Tibial nerve (tissue), 4 donors: ENCODE results near the gene SKAP2. TPM values are rescaled to one million over a fixed set of nuclear protein-coding genes. Genes with fewer than 3 reads are reported as not detected.

Experiments
- DNase-seq, 2 donors: peaks; one replicate each; pipeline ENCODE4 v3.0.0-alpha.2; 2019; ENCODE audit warnings: low spot score in 2 of 2
- H3K27ac ChIP-seq, 4 donors: fragments of 200-600 bp; sonication (generic) in 3 of 4; one replicate each; pipeline ENCODE4 v1.5.1; 2017 to 2019; ENCODE audit warnings: mild to moderate bottlenecking in 1 of 4
- H3K27me3 ChIP-seq, 2 donors: fragments of 200-600 bp; sonication (generic) in 1 of 2; one replicate each; pipeline versions ENCODE4 v1.5.1 to v1.6.0; 2017 to 2019
- H3K36me3 ChIP-seq, 3 donors: fragments of 200-600 bp; sonication (generic); one replicate each; pipeline ENCODE4 v1.5.1; 2018 to 2019
- H3K4me1 ChIP-seq, 4 donors: fragments of 200-600 bp; sonication (generic) in 3 of 4; one replicate each; pipeline ENCODE4 v1.5.1; 2017 to 2019
- H3K4me3 ChIP-seq, 4 donors: fragments of 200-600 bp; sonication (generic) in 3 of 4; one replicate each; pipeline ENCODE4 v1.5.1; 2017 to 2019; ENCODE audit warnings: mild to moderate bottlenecking in 1 of 4, moderate library complexity in 1 of 4
- H3K9me3 ChIP-seq, 4 donors: fragments of 200-600 bp; sonication (generic) in 3 of 4; one replicate each; pipeline ENCODE4 v1.5.1; 2017 to 2019
- EP300 ChIP-seq, 2 donors: sonication (generic); formaldehyde crosslinking; IDR thresholded peaks; one replicate each; pipeline ENCODE4 v1.6.1; 2017; ENCODE audit warnings: antibody characterized with exemption in 2 of 2, mild to moderate bottlenecking in 1 of 2
- POLR2A ChIP-seq, 2 donors: fragments of 450-650 bp; IDR thresholded peaks; one replicate each; pipeline ENCODE4 v1.6.1; 2017; ENCODE audit warnings: antibody characterized with exemption in 2 of 2, mild to moderate bottlenecking in 2 of 2, moderate library complexity in 2 of 2
- WGBS, 2 donors: methylation state at CpG; one replicate each; pipeline ENCODE4 v1.1.5; 2018; 5-methylcytosine and 5-hydroxymethylcytosine counted together
- total RNA-seq, 4 donors: library from RNA; depleted of rRNA; stranded (reverse); fragments of >200 nt; gene quantifications; one replicate each; pipeline ENCODE4 v1.1.0, GENCODE V29; 2016
- TF ChIP-seq, protein P1 (sequence below), 5 experiments: fragments of 200-600 bp in 3 of 5; fragments of 450-650 bp in 2 of 5; sonication (generic) in 3 of 5; IDR thresholded peaks; one replicate each; pipeline ENCODE4 v1.5.1; 2016 to 2019; ENCODE audit warnings: antibody characterized with exemption in 5 of 5, mild to moderate bottlenecking in 3 of 5, moderate library complexity in 2 of 5

SKAP2 gene
- total RNA-seq, 4 donors from 2014 or later: 14.1 to 33.7 (median 27.6) TPM

- DNase-seq: no peak
- H3K27me3 ChIP-seq: no peaks in the 10 kb centered on the region
- H3K4me1 ChIP-seq: no peaks in the 10 kb centered on the region
- 67 to 78% methylated on average over 12 of the region's 12 CpGs for WGBS, 2 donors
- H3K4me3 ChIP-seq: no peak overlapping the region
- no peak overlapping the region for H3K27ac ChIP-seq
- H3K9me3 ChIP-seq: no peaks in the 10 kb centered on the region
- TF ChIP-seq POLR2A (IDR thresholded peaks at IDR 0.05) (no peak), EP300 (IDR thresholded peaks at IDR 0.05) (no peak)
- TF ChIP-seq, protein P1, sequence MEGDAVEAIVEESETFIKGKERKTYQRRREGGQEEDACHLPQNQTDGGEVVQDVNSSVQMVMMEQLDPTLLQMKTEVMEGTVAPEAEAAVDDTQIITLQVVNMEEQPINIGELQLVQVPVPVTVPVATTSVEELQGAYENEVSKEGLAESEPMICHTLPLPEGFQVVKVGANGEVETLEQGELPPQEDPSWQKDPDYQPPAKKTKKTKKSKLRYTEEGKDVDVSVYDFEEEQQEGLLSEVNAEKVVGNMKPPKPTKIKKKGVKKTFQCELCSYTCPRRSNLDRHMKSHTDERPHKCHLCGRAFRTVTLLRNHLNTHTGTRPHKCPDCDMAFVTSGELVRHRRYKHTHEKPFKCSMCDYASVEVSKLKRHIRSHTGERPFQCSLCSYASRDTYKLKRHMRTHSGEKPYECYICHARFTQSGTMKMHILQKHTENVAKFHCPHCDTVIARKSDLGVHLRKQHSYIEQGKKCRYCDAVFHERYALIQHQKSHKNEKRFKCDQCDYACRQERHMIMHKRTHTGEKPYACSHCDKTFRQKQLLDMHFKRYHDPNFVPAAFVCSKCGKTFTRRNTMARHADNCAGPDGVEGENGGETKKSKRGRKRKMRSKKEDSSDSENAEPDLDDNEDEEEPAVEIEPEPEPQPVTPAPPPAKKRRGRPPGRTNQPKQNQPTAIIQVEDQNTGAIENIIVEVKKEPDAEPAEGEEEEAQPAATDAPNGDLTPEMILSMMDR (IDR thresholded peaks at IDR 0.05): no peak
- no peaks in the 10 kb centered on the region for H3K36me3 ChIP-seq
Measured at GRCh38 chr7:26624839-26625238, 239.6 kb downstream of the SKAP2 start.

- no peaks in the 10 kb centered on the region for H3K9me3 ChIP-seq
- no peak overlapping the region for H3K27ac ChIP-seq
- no peaks in the 10 kb centered on the region for H3K27me3 ChIP-seq
- 77 to 86% methylated on average over 5 of the region's 5 CpGs for WGBS, 2 donors
- no peaks in the 10 kb centered on the region for H3K36me3 ChIP-seq
- no peak for DNase-seq
- no peaks in the 10 kb centered on the region for H3K4me1 ChIP-seq
- TF ChIP-seq EP300 (IDR thresholded peaks at IDR 0.05) (no peak), POLR2A (IDR thresholded peaks at IDR 0.05) (no peak)
- TF ChIP-seq, protein P1 (IDR thresholded peaks at IDR 0.05): no peak
- no peak overlapping the region for H3K4me3 ChIP-seq
Measured at GRCh38 chr7:26624431-26624830, 240.0 kb downstream of the SKAP2 start.

GRCh38 chr7:26620352-26620751 is 244.0 kb downstream of the SKAP2 start:
- H3K36me3 ChIP-seq: no peaks in the 10 kb centered on the region
- no peak overlapping the region for H3K4me3 ChIP-seq
- TF ChIP-seq POLR2A (IDR thresholded peaks at IDR 0.05) (no peak), EP300 (IDR thresholded peaks at IDR 0.05) (no peak)
- TF ChIP-seq, protein P1 (IDR thresholded peaks at IDR 0.05): no peak
- WGBS, 2 donors: 64 to 65% methylated on average over 10 to 12 of the region's 12 CpGs
- no peaks in the 10 kb centered on the region for H3K4me1 ChIP-seq
- no peak for DNase-seq
- no peaks in the 10 kb centered on the region for H3K9me3 ChIP-seq
- no peaks in the 10 kb centered on the region for H3K27me3 ChIP-seq
- H3K27ac ChIP-seq: no peak overlapping the region

DNA sequence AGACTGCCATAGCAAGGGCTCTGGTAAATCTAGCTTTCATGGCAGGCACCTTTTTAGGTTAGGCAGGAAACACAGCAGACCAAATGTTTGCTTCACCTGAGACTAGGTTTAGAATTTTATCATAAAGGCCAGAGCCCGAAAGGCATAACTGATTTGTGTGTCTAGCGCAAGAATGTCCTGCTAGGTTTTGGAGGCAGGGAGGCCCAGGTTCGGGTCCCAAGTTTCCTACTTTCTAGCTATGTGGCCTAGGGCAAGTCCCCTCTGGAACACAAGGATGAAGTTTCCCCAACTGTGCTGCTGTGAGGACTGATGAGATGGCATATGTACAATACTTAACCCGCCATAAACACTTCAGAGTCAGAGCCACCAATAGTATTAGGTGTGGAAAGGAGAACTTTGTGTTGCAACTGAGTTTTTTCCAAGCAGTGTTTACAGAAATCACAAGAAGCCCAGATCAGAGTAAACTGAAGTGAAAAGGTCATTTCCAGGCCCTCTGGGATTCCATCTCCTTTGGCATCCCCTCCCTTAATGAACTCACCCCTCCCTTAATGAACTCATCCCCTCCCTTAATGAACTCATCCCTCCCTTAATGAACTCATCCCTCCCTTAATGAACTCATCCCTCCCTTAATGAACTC is 244.9 kb downstream of the SKAP2 start:
- Histone ChIP-seq H3K27ac (no peak overlapping the region), H3K27me3 (no peaks in the 10 kb centered on the region), H3K36me3 (no peaks in the 10 kb centered on the region), H3K4me1 (no peaks in the 10 kb centered on the region), H3K4me3 (no peak overlapping the region), H3K9me3 (no peaks in the 10 kb centered on the region)
- WGBS, 2 donors: 93 to 100% methylated on average over 4 of the region's 4 CpGs
- TF ChIP-seq, protein P1 (IDR thresholded peaks at IDR 0.05): no peak
- no peak for TF ChIP-seq EP300 (IDR thresholded peaks at IDR 0.05)
- TF ChIP-seq POLR2A (IDR thresholded peaks at IDR 0.05): no peak
- DNase-seq: no peak

DNA sequence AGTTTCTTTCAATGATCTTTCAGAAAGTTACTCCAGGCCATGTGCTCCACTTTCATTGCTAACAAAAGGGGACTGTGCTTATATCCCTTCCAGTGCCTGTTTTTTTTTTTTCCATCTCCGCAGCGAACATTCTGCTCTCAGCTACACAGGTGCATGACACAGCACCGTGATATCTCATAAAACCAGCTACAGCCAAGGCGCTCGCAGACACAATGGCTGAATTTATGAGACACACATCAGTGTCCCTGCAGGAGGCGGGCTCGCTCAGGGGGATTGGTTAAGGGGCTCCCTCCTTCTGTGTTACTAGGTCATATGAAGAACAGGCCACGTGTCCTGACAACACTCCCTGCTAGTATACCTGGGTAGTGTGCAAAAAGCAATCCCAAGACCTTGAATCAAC is 245.5 kb downstream of the SKAP2 start:
- Histone ChIP-seq H3K9me3 (no peaks in the 10 kb centered on the region), H3K36me3 (no peaks in the 10 kb centered on the region), H3K27ac (no peak overlapping the region), H3K4me1 (no peaks in the 10 kb centered on the region), H3K4me3 (no peak overlapping the region), H3K27me3 (no peaks in the 10 kb centered on the region)
- TF ChIP-seq, protein P1 (IDR thresholded peaks at IDR 0.05): no peak
- DNase-seq: no peak
- 62% methylated on average over 7 to 8 of the region's 8 CpGs for WGBS, 2 donors
